OCI-LY1 (cell line): Measurements from ENCODE around the gene STMP1.

Experiments
- H2AFZ ChIP-seq: fragments of 200-600 bp; sonication (generic), shearing (Covaris generic); 2 replicates; pipeline ENCODE4 v1.6.0; 2014; ENCODE audit warnings: antibody characterized with exemption, mild to moderate bottlenecking, low read length
- H3F3A ChIP-seq: fragments of 200-600 bp; sonication (generic), shearing (Covaris generic); 2 replicates; pipeline ENCODE4 v1.6.0; 2014; ENCODE audit warnings: mild to moderate bottlenecking, antibody characterized with exemption, low read length, moderate library complexity; ENCODE audit not compliant: insufficient read depth
- H3K27ac ChIP-seq: fragments of 200-600 bp; sonication (generic); 2 replicates; pipeline ENCODE4 v1.5.1; 2014; ENCODE audit warnings: low read length, mixed run types, mild to moderate bottlenecking, low read depth; ENCODE audit not compliant: poor library complexity, severe bottlenecking
- H3K27me3 ChIP-seq: fragments of 200-600 bp; sonication (generic); 2 replicates; pipeline ENCODE4 v1.6.0; 2014; ENCODE audit warnings: antibody characterized with exemption, mild to moderate bottlenecking, low read length, moderate library complexity; ENCODE audit not compliant: insufficient read depth
- H3K36me3 ChIP-seq: fragments of 200-600 bp; sonication (generic); 2 replicates; pipeline ENCODE4 v1.6.1; 2014; ENCODE audit warnings: mild to moderate bottlenecking, antibody characterized with exemption, low read length, moderate library complexity, mixed read lengths; ENCODE audit not compliant: insufficient read depth
- H3K4me1 ChIP-seq: fragments of 200-600 bp; sonication (generic); 2 replicates; pipeline ENCODE4 v1.5.1; 2014; ENCODE audit warnings: mild to moderate bottlenecking, low read length, moderate library complexity; ENCODE audit not compliant: insufficient read depth, severe bottlenecking
- H3K4me2 ChIP-seq: fragments of 200-600 bp; sonication (generic), shearing (Covaris generic); 2 replicates; pipeline ENCODE4 v1.6.1; 2014; ENCODE audit warnings: low read length
- H3K4me3 ChIP-seq: fragments of 200-600 bp; sonication (generic); 2 replicates; pipeline ENCODE4 v1.5.1; 2014; ENCODE audit warnings: low read length, low read depth, mild to moderate bottlenecking, mixed read lengths; ENCODE audit not compliant: poor library complexity, severe bottlenecking
- H3K79me2 ChIP-seq: fragments of 200-600 bp; shearing (Covaris generic); 2 replicates; pipeline ENCODE4 v1.6.1; 2016; ENCODE audit warnings: mixed run types, low read length, mixed read lengths; ENCODE audit not compliant: insufficient read depth
- H3K9ac ChIP-seq: fragments of 200-600 bp; sonication (generic), shearing (Covaris generic); 2 replicates; pipeline ENCODE4 v1.6.1; 2014; ENCODE audit warnings: mild to moderate bottlenecking, low read length, mixed read lengths
- H3K9me2 ChIP-seq: fragments of 200-600 bp; sonication (generic), shearing (Covaris generic); 2 replicates; pipeline ENCODE4 v1.6.1; 2014; ENCODE audit warnings: low read depth, mild to moderate bottlenecking, low read length, mixed read lengths
- H3K9me3 ChIP-seq: fragments of 200-600 bp; shearing (Covaris generic); 2 replicates; pipeline ENCODE4 v1.6.1; 2014; ENCODE audit warnings: low read length, mixed read lengths
- H4K20me1 ChIP-seq: fragments of 200-600 bp; sonication (generic), shearing (Covaris generic); 2 replicates; pipeline ENCODE4 v1.6.0; 2016; ENCODE audit warnings: mild to moderate bottlenecking, low read length; ENCODE audit not compliant: insufficient read depth
- EZH2 ChIP-seq: fragments of 200-600 bp; sonication (generic), shearing (Covaris generic); IDR thresholded peaks from 2 replicates; pipeline ENCODE4 v1.8.0; 2017; ENCODE audit warnings: borderline replicate concordance, mixed run types, mild to moderate bottlenecking, antibody characterized with exemption, low read length, moderate library complexity, mixed read lengths
- TF ChIP-seq, protein P1 (sequence below): fragments of 200-600 bp; sonication (generic), shearing (Covaris generic); IDR thresholded peaks from 2 replicates; pipeline ENCODE4 v1.5.1; 2017; ENCODE audit warnings: mild to moderate bottlenecking, antibody characterized with exemption, low read length, moderate library complexity, mixed read lengths

STMP1 gene

GRCh38 chr7:135659159-135659846, 3.0 kb upstream of the STMP1 start:
- Histone ChIP-seq H3K4me3 (no peak overlapping the region), H3F3A (no peaks in the 10 kb centered on the region), H3K27ac (no peak overlapping the region), H3K9me3 (no peaks in the 10 kb centered on the region), H4K20me1 (no peaks in the 10 kb centered on the region), H3K79me2 (peaks cover 10% of the 10 kb centered on the region), H3K9me2 (no peaks in the 10 kb centered on the region), H2AFZ (no peak overlapping the region), H3K27me3 (no peaks in the 10 kb centered on the region), H3K4me1 (peaks cover 23% of the 10 kb centered on the region), H3K36me3 (no peaks in the 10 kb centered on the region), H3K9ac (no peak overlapping the region), H3K4me2 (no peak overlapping the region)
- no peak for TF ChIP-seq EZH2
- TF ChIP-seq, protein P1, sequence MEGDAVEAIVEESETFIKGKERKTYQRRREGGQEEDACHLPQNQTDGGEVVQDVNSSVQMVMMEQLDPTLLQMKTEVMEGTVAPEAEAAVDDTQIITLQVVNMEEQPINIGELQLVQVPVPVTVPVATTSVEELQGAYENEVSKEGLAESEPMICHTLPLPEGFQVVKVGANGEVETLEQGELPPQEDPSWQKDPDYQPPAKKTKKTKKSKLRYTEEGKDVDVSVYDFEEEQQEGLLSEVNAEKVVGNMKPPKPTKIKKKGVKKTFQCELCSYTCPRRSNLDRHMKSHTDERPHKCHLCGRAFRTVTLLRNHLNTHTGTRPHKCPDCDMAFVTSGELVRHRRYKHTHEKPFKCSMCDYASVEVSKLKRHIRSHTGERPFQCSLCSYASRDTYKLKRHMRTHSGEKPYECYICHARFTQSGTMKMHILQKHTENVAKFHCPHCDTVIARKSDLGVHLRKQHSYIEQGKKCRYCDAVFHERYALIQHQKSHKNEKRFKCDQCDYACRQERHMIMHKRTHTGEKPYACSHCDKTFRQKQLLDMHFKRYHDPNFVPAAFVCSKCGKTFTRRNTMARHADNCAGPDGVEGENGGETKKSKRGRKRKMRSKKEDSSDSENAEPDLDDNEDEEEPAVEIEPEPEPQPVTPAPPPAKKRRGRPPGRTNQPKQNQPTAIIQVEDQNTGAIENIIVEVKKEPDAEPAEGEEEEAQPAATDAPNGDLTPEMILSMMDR = no peak

- 0 out of 2 replicates have a peak, but pooled peaks cover 2% of the 10 kb centered on the region for H3K36me3 ChIP-seq
- H3K79me2 ChIP-seq = peaks cover 23% of the 10 kb centered on the region
- H3K4me3 ChIP-seq = peak overlapping the region; percentile 83
- peak overlapping the region; percentile 26; the same call in 1 of the 2 replicates for H2AFZ ChIP-seq
- H3K9ac ChIP-seq = peak overlapping the region; percentile 89
- H3F3A ChIP-seq = 0 out of 2 replicates have a peak, but pooled peaks cover 7% of the 10 kb centered on the region
- no peaks in the 10 kb centered on the region for H3K27me3 ChIP-seq
- H3K9me2 ChIP-seq = no peaks in the 10 kb centered on the region
- peak overlapping the region; percentile 91 for H3K4me2 ChIP-seq
- TF ChIP-seq, protein P1 = no peak
- TF ChIP-seq EZH2 = no peak
- H4K20me1 ChIP-seq = no peaks in the 10 kb centered on the region
- peak overlapping the region; percentile 68 for H3K27ac ChIP-seq
- no peaks in the 10 kb centered on the region for H3K9me3 ChIP-seq
- peaks cover 32% of the 10 kb centered on the region for H3K4me1 ChIP-seq
These were observed 797 bp upstream of the STMP1 start for GRCh38 chr7:135661311-135662122.

GRCh38 chr7:135662123-135662372, 266 bp upstream of the STMP1 start:
- Histone ChIP-seq H3F3A (0 out of 2 replicates have a peak, but pooled peaks cover 7% of the 10 kb centered on the region), H3K4me3 (peak overlapping the region; percentile 83), H3K27me3 (no peaks in the 10 kb centered on the region), H3K79me2 (peaks cover 27% of the 10 kb centered on the region), H3K9ac (peak overlapping the region; percentile 89), H4K20me1 (no peaks in the 10 kb centered on the region), H3K9me3 (no peaks in the 10 kb centered on the region), H3K4me1 (peaks cover 32% of the 10 kb centered on the region), H3K9me2 (no peaks in the 10 kb centered on the region), H2AFZ (peak overlapping the region; percentile 26; the same call in 1 of the 2 replicates), H3K27ac (peak overlapping the region; percentile 68), H3K36me3 (0 out of 2 replicates have a peak, but pooled peaks cover 6% of the 10 kb centered on the region), H3K4me2 (peak overlapping the region; percentile 91)
- TF ChIP-seq, protein P1 = peak; percentile 71
- TF ChIP-seq EZH2 = no peak
